DOHH2 (cell line): ENCODE measurements around the gene SRPRA.

ENCODE experiments used
- H3F3A ChIP-seq: fragments of 200-600 bp; sonication (generic), shearing (Covaris generic); 2 replicates; pipeline ENCODE4 v1.6.0; 2016; ENCODE audit warnings: antibody characterized with exemption, mild to moderate bottlenecking; ENCODE audit not compliant: control insufficient read depth, insufficient read depth
- H3K27ac ChIP-seq: fragments of 200-600 bp; sonication (generic); 2 replicates; pipeline ENCODE4 v1.5.1; 2014; ENCODE audit warnings: low read depth, mild to moderate bottlenecking, low read length, moderate library complexity
- H3K27me3 ChIP-seq: fragments of 200-600 bp; sonication (generic); 2 replicates; pipeline ENCODE4 v1.6.1; 2014; ENCODE audit warnings: mild to moderate bottlenecking, low read length, mixed read lengths; ENCODE audit not compliant: control insufficient read depth
- H3K36me3 ChIP-seq: fragments of 200-600 bp; sonication (generic); 2 replicates; pipeline ENCODE4 v1.6.1; 2014; ENCODE audit warnings: mild to moderate bottlenecking, low read length, moderate library complexity, mixed read lengths; ENCODE audit not compliant: control insufficient read depth
- H3K4me1 ChIP-seq: fragments of 200-600 bp; sonication (generic); 2 replicates; pipeline ENCODE4 v1.6.1; 2014; ENCODE audit warnings: mild to moderate bottlenecking, low read length, mixed read lengths; ENCODE audit not compliant: control insufficient read depth
- H3K4me2 ChIP-seq: fragments of 200-600 bp; sonication (generic); 2 replicates; pipeline ENCODE4 v1.6.0; 2014; ENCODE audit warnings: mild to moderate bottlenecking, low read length, moderate library complexity
- H3K4me3 ChIP-seq: fragments of 200-600 bp; sonication (generic); 2 replicates; pipeline ENCODE4 v1.5.1; 2014; ENCODE audit warnings: mild to moderate bottlenecking, low read length, mixed read lengths
- H3K79me2 ChIP-seq: fragments of 200-600 bp; sonication (generic); 2 replicates; pipeline ENCODE4 v1.6.1; 2014; ENCODE audit warnings: mild to moderate bottlenecking, low read length, mixed read lengths; ENCODE audit not compliant: control insufficient read depth
- H3K9me2 ChIP-seq: fragments of 200-600 bp; sonication (generic); replicated peaks from 2 replicates; pipeline ENCODE4 v1.6.1; 2014; ENCODE audit warnings: mild to moderate bottlenecking, low read length, mixed read lengths; ENCODE audit not compliant: control insufficient read depth
- H3K9me3 ChIP-seq: fragments of 200-600 bp; sonication (generic); 2 replicates; pipeline ENCODE4 v1.6.1; 2014; ENCODE audit warnings: antibody characterized with exemption, low read length, mixed read lengths; ENCODE audit not compliant: control insufficient read depth, insufficient read depth
- H4K20me1 ChIP-seq: fragments of 200-600 bp; sonication (generic); 2 replicates; pipeline ENCODE4 v1.6.0; 2014; ENCODE audit warnings: low read depth, mild to moderate bottlenecking, antibody characterized with exemption, low read length, moderate library complexity; ENCODE audit not compliant: control insufficient read depth, insufficient read depth
- CTCF ChIP-seq: fragments of 200-600 bp; sonication (generic); IDR thresholded peaks from one replicate; pipeline ENCODE4 v1.5.1; 2014; ENCODE audit warnings: antibody characterized with exemption, mild to moderate bottlenecking, low read depth, low read length; ENCODE audit not compliant: poor library complexity, severe bottlenecking
- EZH2phosphoT487 ChIP-seq: fragments of 200-600 bp; sonication (generic); IDR thresholded peaks from 2 replicates; pipeline ENCODE4 v1.6.1; 2017; ENCODE audit warnings: borderline replicate concordance, mild to moderate bottlenecking, antibody characterized with exemption, low read length, moderate library complexity, mixed read lengths

Gene SRPRA

GRCh38 chr11:126214441-126214840, 54.3 kb downstream of the SRPRA start:
- Histone ChIP-seq H3K4me3 (no peak overlapping the region), H4K20me1 (0 out of 2 replicates have a peak, but pooled peaks cover 3% of the 10 kb centered on the region), H3K9me2 (no peaks in the 10 kb centered on the region), H3K79me2 (peaks cover 83% of the 10 kb centered on the region), H3K27ac (no peak overlapping the region), H3K4me1 (peaks cover 28% of the 10 kb centered on the region), H3K27me3 (no peaks in the 10 kb centered on the region), H3F3A (no peaks in the 10 kb centered on the region), H3K36me3 (peaks cover 10% of the 10 kb centered on the region), H3K9me3 (no peaks in the 10 kb centered on the region), H3K4me2 (no peak overlapping the region)
- TF ChIP-seq CTCF: no peak
- TF ChIP-seq EZH2phosphoT487: no peak
